Tibial artery (tissue), 4 donors: Measurements from ENCODE around the gene PLGRKT.
"Not testable (repeated sequence)": the region's sequence is repeated elsewhere in the genome, so short reads cannot be mapped to it uniquely, and the experiment has no call there.

ENCODE experiments used
- DNase-seq, 2 donors: peaks; one replicate each; pipeline ENCODE4 v3.0.0-alpha.2; 2019
- H3K27ac ChIP-seq, 2 donors: fragments of 200-600 bp; sonication (generic) in 1 of 2; 1 replicate in 1 of 2; 2 replicates in 1 of 2; pipeline ENCODE4 v1.5.1; 2018 to 2019; ENCODE audit warnings: mild to moderate bottlenecking in 1 of 2
- H3K27me3 ChIP-seq, 2 donors: fragments of 200-600 bp; sonication (generic) in 1 of 2; one replicate each; pipeline versions ENCODE4 v1.5.1 to v1.6.0; 2016 to 2019
- H3K36me3 ChIP-seq, 3 donors: fragments of 200-600 bp; sonication (generic) in 2 of 3; one replicate each; pipeline ENCODE4 v1.5.1; 2016 to 2019; ENCODE audit warnings: mild to moderate bottlenecking in 2 of 3
- H3K4me1 ChIP-seq, 4 donors: fragments of 200-600 bp; sonication (generic) in 2 of 4; 1 replicate in 3 of 4; 2 replicates in 1 of 4; pipeline ENCODE4 v1.5.1; 2016 to 2019
- H3K4me3 ChIP-seq, 2 donors: fragments of 200-600 bp; sonication (generic) in 1 of 2; 1 replicate in 1 of 2; 2 replicates in 1 of 2; pipeline ENCODE4 v1.5.1; 2018 to 2019; ENCODE audit warnings: mild to moderate bottlenecking in 2 of 2
- H3K9me3 ChIP-seq, 3 donors: fragments of 200-600 bp; sonication (generic) in 1 of 3; one replicate each; pipeline ENCODE4 v1.5.1; 2016 to 2019
- CTCF ChIP-seq, 2 experiments: fragments of 200-600 bp in 1 of 2; fragments of 450-650 bp in 1 of 2; IDR thresholded peaks; one replicate each; pipeline ENCODE4 v1.5.1; 2017 to 2019; ENCODE audit warnings: antibody characterized with exemption in 2 of 2, mild to moderate bottlenecking in 1 of 2, moderate library complexity in 1 of 2
- intact Hi-C: fragments of 100-400 bp; cut with DNase I; formaldehyde crosslinking; loops from one replicate; pipeline ENCODE4 v1.15.0; 2023; ENCODE audit warnings: low total_unique reads

Gene PLGRKT

DNA sequence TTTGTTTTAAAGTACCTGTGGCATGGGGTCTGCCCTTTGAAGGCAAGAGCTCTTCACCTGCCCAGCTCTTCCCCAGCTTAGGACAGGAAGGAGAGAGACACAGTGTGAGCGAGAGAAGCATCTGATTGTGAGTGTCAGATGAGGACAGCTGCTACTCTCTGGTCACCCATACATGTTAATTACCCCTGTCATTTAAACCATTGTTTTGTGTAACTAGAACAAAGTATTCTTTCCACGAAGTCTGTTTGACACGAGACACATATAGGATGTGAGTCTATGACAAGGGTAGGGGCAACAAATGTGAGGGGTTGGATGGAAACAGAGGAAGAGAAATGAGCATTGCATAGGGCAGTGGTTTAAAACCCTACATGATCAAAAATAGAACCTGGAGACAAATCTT is 9.6 kb upstream of the PLGRKT start:
- TF ChIP-seq CTCF (IDR thresholded peaks at IDR 0.05): no peak
- intact Hi-C loops: loop anchor here (10.0 kb wide), 1 partner anchor 783 kb away; the partner anchor contains the start of genes PLPP6 and SPATA6L

DNA sequence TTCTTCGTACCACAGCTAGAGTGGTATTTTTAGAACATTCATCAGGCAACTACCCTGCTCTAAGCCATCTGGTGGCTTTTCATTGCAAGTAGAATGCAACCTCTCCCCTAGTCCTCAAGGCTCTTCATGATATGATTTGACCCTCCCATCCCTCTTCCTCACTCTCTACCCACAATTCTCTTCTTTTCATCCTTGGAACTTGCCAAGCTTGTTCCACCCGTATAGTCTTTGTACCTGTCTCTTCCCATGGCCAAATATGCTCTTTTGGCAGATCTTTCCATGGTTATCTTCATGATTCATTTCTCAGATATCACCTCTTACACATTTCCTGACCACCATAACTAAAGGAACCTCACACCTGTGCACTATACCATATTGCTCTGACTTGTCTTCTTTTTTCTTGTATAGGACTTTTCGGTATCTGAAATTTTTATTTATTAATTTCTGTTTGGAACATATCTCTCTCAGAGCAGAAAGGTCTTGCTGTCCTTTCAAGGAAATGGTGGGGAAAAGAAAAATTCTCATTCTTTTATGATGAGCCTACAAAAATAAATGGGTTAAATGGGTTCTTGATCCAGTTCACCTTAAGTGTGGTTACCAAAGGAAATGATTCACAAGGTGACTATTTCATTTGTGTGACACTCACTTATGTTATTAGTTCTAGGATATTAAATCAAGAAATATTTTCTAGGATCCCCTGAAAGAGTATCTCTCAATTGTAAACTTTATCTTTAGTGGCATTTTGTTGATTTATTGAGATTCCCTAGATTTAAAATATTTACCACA is 8.9 kb upstream of the PLGRKT start:
- H3K27ac ChIP-seq: no peak overlapping the region
- intact Hi-C loops: loop anchor here (10.0 kb wide), 1 partner anchor 782 kb away; the partner anchor contains the start of genes PLPP6 and SPATA6L

More for the DNA sequence above, 9.6 kb upstream of the PLGRKT start:
- no peaks in the 10 kb centered on the region for H3K9me3 ChIP-seq
- no peak overlapping the region for H3K27ac ChIP-seq
- no peak overlapping the region for H3K4me3 ChIP-seq
- H3K36me3 ChIP-seq: no peaks in the 10 kb centered on the region
- no peaks in the 10 kb centered on the region for H3K27me3 ChIP-seq
- no peak for DNase-seq
- H3K4me1 ChIP-seq: peaks cover 0 to 16% (median 8%) of the 10 kb centered on the region in 4 donors

DNA sequence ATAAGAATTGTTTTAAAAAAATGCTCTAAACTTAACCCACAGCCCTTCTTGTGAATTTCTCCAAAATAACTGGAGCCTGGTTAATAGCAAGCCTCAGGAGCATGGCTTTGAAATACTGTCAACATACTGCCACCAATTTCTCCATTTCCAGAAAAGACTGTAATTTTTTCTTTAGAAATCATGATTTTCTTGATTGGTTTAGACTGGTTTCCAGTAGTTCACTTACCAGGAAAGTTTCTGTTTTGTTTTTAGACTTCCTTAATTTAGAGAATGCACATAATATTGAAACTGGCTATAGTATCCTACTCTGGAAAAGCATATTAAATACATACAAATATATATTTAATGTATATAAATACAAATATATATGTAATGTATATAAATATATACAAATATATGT is 8.2 kb upstream of the PLGRKT start:
- no peaks in the 10 kb centered on the region for H3K27me3 ChIP-seq
- H3K36me3 ChIP-seq: no peaks in the 10 kb centered on the region
- H3K27ac ChIP-seq: no peak overlapping the region
- H3K4me3 ChIP-seq: no peak overlapping the region
- no peaks in the 10 kb centered on the region for H3K9me3 ChIP-seq
- peaks cover 0 to 11% (median 8%) of the 10 kb centered on the region in 4 donors for H3K4me1 ChIP-seq
- no peak for DNase-seq
- no peak for TF ChIP-seq CTCF (IDR thresholded peaks at IDR 0.05)
- intact Hi-C loops: loop anchor here (10.0 kb wide), 1 partner anchor 781 kb away; the partner anchor contains the start of genes PLPP6 and SPATA6L

More for the DNA sequence above, 8.9 kb upstream of the PLGRKT start:
- no peak for TF ChIP-seq CTCF (IDR thresholded peaks at IDR 0.05)
- Histone ChIP-seq H3K27me3 (no peaks in the 10 kb centered on the region), H3K4me1 (peaks cover 0 to 16% (median 8%) of the 10 kb centered on the region in 4 donors), H3K36me3 (no peaks in the 10 kb centered on the region), H3K9me3 (no peaks in the 10 kb centered on the region), H3K4me3 (no peak overlapping the region)
- DNase-seq: no peak

DNA sequence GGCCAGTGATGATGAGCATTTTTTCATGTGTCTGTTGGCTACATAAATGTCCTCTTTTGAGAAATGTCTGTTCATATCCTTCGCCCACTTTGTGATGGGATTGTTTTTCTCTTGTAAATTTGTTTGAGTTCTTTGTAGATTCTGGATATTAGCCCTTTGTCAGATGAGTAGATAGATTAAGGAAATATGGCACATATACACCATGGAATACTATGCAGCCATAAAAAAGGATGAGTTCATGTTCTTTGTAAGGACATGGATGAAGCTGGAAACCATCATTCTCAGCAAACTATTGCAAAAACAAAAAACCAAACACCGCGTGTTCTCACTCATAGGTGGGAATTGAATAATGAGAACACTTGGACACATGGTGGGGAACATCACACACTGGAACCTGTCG is 7.4 kb upstream of the PLGRKT start:
- not testable (repeated sequence) for H3K4me1 ChIP-seq, H3K9me3 ChIP-seq, H3K27me3 ChIP-seq, DNase-seq, H3K4me3 ChIP-seq, H3K36me3 ChIP-seq, H3K27ac ChIP-seq
- intact Hi-C loops: loop anchor here (10.0 kb wide), 1 partner anchor 780 kb away; the partner anchor contains the start of genes PLPP6 and SPATA6L

GRCh38 chr9:5443850-5444249 is 6.1 kb upstream of the PLGRKT start:
- intact Hi-C loops: loop anchor here (10.0 kb wide), 1 partner anchor 779 kb away; the partner anchor contains the start of genes PLPP6 and SPATA6L
- no peak for DNase-seq

More at GRCh38 chr9:5443850-5444249, 6.1 kb upstream of the PLGRKT start:
- H3K27ac ChIP-seq: no peak overlapping the region
- no peak overlapping the region for H3K4me3 ChIP-seq
- TF ChIP-seq CTCF (IDR thresholded peaks at IDR 0.05): no peak
- H3K9me3 ChIP-seq: no peaks in the 10 kb centered on the region
- no peaks in the 10 kb centered on the region for H3K36me3 ChIP-seq
- H3K27me3 ChIP-seq: no peaks in the 10 kb centered on the region
- H3K4me1 ChIP-seq: peaks cover 0 to 2% (median 0%) of the 10 kb centered on the region in 4 donors
